RPMI7951 (cell line): ENCODE results near the gene ST3GAL4. TPM values are rescaled to one million over a fixed set of nuclear protein-coding genes. Genes with fewer than 3 reads are reported as not detected.

Source experiments
- DNase-seq: peaks from one replicate; pipeline ENCODE4 v3.0.0-alpha.2; 2012; ENCODE audit warnings: low read depth
- total RNA-seq: library from RNA; depleted of rRNA; stranded (reverse); fragments of >200 nt; shearing (Covaris generic); gene quantifications from 2 replicates; pipeline ENCODE4 v1.2.3, GENCODE V29; 2014; rRNA removed

The ST3GAL4 gene
- total RNA-seq, 1 experiment from 2014 or later: 108 TPM

DNA sequence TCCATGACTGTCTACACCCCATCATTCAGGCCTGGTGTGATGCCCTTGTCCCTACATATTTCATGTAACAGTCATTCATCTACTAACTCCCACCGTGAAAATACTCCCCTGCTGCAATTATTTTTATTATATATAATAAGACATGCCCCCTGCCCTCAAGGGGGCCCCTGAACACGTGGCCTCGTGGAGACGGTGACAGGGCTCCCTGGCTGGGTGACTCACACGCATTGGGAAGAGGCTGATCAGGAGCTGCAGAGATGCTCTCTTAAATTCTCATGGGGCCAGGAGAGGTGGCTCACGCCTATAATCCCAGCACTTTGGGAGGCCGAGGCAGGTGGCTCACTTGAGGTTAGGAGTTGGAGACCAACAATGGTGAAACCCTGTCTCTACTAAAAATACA, 88.6 kb downstream of the ST3GAL4 start:
- peak; percentile 27 for DNase-seq

DNA sequence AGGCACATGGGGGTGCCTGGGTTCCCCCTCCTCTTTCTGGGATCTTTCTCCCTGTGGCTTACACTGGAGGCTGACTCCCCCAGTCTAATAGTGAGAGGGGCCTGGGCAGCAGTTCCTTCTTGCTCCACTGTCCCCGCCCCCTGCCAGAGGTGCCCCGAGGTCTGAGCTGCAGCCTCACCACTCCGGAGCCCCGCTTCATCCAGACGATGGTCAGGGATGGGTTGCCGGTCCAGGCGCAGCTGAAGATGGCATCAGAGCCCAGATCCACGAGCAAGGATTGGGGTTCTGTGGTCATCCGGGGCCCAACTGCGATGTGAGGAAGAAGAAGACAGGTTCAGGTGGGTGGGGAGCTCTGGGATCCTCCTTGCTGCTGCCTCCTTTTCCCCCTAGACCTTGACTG, 91.1 kb downstream of the ST3GAL4 start:
- no peak for DNase-seq

DNA sequence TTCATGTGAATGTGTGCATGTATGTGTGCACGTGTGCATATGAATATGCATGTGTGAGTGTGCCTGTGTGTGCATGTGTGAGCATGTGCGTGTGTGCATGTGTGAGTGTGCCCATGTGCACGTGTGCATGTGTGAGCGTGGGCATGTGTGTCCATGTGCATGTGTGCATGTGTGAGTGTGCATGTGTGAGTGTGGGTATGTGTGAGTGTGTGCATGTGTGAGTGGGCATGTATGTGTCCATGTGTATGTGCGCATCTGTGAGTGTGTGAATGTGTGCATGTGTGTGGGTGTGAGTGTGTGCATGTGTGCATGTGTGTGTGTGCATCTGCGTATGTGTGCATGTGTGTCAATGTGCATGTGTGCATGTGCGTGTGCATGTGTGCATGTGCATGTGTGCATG, 94.7 kb downstream of the ST3GAL4 start:
- DNase-seq: no peak

GRCh38 chr11:126450806-126451205, 95.3 kb downstream of the ST3GAL4 start:
- DNase-seq: no peak

DNA sequence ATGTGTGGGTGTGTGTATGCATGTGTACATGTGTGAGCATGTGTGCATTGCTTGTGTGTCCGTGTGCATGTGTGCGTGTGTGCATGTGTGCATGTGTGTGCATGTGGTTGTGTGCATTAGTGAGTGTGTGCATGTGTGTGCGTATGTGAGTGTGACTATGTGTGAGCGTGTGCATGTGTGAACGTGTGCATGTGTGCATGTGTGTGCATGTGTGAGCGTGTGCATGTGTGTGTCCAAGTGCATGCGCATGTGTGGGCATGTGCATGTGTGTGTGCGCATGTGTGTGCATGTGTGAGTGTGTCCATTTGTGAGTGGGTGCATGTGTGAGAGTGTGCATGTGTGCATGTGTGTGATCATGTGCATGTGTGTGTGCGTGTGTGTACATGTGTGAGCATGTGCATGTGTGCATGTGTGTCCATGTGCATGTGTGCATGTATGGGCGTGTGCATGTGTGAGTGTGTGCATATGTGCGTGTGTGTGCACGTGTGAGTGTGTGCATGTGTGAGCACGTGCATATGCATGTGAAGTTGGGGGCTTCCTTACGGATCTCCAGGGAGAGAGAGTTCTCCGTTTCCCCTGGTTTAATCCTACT, 95.8 kb downstream of the ST3GAL4 start:
- no peak for DNase-seq

- DNase-seq: no peak
These were observed 97.0 kb downstream of the ST3GAL4 start for GRCh38 chr11:126452241-126453101.

DNA sequence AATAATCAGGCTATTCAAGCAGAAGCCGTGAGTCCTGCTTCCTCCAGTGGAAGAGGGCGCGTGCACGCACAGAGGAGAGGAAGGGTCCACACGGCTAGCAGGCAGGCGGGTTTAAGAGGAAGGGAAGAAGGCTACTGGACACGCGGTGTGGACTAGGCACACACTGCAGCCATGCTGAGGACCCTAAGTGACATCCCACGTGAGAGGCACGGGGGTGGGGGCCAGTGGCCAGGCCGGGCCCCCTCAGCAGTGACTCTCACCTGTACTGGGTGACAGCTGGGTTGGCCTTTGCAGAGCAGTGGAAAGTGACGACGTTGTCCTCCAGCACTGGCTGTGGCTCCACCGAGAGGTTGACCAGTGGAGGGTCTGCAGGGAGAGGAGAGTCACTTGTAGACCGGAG, 100.6 kb downstream of the ST3GAL4 start:
- no peak for DNase-seq

GRCh38 chr11:126456783-126457542, 101.5 kb downstream of the ST3GAL4 start:
- no peak for DNase-seq

DNA sequence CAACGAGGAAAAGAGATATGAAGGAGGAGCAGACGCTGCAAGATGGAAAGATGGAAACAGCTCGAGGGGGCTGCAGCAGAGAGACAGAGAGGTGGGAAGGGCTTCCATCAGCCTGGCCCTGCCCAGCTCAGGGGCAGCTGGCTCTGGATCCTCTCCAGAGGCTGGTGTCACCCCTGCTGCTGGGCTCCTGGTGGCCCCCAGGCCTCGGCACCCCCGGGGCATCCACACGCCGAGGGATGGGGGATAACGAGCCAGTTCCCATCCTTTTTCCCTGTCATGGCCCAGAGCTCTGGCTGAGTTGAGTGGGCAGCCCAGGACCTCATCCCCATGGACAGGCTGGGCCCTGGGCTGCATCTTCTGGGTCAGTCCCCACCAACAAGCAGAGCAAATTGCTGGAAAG, 102.3 kb downstream of the ST3GAL4 start:
- DNase-seq: no peak

DNA sequence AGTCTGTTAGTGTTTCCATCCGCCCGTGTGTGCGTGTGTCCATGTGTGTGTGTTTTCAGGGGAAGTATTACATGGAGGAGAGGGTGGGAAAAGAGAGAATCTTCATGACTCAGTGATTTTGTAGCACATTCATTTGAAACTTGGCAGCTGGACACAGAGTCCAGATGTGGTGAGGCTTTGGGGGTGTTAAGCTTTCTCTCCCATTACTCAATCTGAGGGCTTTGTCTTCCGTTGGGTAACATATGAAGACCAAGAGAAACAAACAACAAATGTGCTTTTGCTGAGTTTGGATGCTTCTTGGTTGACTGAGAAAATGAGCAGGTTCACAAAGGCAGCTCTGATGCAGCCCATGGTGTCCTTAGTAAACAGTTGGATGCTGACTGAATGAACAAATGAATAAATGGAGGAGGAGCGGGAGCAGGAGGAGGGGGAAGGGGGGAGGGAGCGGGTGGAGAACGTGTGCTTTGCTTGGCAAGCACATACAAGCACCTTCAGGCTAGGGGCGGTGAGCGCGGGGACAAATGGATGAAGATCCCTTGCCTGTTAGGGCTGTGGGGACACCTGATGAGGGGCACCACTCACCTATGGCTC, 104.3 kb downstream of the ST3GAL4 start:
- no peak for DNase-seq

GRCh38 chr11:126460417-126461095, 105.1 kb downstream of the ST3GAL4 start:
- DNase-seq: no peak

DNA sequence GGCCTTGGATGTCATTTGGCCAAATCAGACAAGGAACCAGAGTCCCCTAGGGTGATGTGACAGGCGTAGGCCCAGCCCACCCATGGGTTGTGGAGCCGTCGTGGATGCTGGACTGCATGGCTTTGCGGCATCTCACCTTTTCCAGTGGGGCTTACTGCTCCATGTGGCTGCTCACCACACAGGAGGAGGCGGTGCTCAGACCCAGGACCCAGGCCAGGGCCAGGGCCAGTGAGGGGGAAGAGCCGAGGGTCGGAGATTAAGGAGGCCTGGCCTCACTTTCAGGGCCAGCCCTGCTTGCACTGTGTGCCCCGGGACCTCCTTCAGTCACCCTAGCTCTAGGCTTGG, 105.6 kb downstream of the ST3GAL4 start:
- no peak for DNase-seq

DNA sequence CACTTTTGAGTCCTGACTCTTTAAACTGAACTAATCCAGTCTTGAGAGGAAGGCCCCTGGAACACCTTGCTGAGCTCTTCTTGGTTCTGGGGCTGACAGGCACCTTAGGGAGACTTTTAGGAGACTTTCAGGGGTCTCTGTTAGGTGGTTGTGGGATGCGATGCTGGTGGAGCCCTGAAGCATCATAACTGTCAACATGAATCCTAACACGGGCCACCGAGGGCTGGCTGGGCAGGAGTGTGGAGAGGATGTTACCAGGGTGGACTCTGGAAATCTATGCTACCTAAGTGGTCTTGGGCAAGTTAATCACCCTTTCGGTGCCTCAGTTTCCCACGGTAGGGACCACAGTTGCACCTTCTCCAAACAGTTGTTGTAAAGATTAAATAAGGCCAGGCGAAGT, 106.5 kb downstream of the ST3GAL4 start:
- no peak for DNase-seq

DNA sequence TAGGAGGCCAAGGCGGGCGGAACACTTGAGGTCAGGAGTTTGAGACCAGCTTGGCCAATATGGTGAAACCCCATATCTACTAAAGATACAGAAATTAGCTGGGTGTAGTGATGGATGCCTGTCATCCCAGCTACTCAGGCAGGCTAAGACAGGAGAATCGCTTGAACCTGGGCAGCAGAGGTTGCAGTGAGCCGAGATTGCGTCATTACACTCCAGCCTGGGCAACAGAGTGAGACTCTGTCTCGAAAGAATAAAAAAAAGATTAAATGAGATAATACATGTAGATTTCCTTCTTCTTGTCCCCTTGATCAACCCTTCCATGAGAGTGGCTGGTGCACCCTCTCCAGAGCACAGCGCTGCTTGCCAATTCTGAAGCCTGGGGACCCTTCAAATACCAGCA, 106.9 kb downstream of the ST3GAL4 start:
- no peak for DNase-seq

Other genes with a start within 250 kb of the ST3GAL4 start
- gene RPUSD4, start 144.0 kb upstream of the ST3GAL4 start, total RNA-seq: 16.1 and 18.8 TPM in 2 replicates
- gene FAM118B, start 143.9 kb upstream of the ST3GAL4 start, total RNA-seq: 33.6 and 36.3 TPM in 2 replicates
- gene SRPRA, start 86.8 kb upstream of the ST3GAL4 start, total RNA-seq: 130 and 143 TPM in 2 replicates
- gene FOXRED1, start 86.5 kb upstream of the ST3GAL4 start, total RNA-seq: 17.3 and 18.6 TPM in 2 replicates
- 4.2 and 4.8 TPM in 2 replicates for gene TIRAP, start 72.6 kb upstream of the ST3GAL4 start, total RNA-seq
- gene DCPS, start 51.6 kb upstream of the ST3GAL4 start, total RNA-seq: 41.7 and 50.0 TPM in 2 replicates